Measurements from ENCODE around the gene TOR4A. TPM values are rescaled to one million over a fixed set of nuclear protein-coding genes. Genes with fewer than 3 reads are reported as not detected.
A peak's percentile ranks its signal among the peaks of the same experiment; 100 is the strongest.

The TOR4A gene
- polyA plus RNA-seq (2013, experiment 1 of 2): 3.1 TPM
- polyA plus RNA-seq (2013, experiment 2 of 2): 3.0 TPM

DNA sequence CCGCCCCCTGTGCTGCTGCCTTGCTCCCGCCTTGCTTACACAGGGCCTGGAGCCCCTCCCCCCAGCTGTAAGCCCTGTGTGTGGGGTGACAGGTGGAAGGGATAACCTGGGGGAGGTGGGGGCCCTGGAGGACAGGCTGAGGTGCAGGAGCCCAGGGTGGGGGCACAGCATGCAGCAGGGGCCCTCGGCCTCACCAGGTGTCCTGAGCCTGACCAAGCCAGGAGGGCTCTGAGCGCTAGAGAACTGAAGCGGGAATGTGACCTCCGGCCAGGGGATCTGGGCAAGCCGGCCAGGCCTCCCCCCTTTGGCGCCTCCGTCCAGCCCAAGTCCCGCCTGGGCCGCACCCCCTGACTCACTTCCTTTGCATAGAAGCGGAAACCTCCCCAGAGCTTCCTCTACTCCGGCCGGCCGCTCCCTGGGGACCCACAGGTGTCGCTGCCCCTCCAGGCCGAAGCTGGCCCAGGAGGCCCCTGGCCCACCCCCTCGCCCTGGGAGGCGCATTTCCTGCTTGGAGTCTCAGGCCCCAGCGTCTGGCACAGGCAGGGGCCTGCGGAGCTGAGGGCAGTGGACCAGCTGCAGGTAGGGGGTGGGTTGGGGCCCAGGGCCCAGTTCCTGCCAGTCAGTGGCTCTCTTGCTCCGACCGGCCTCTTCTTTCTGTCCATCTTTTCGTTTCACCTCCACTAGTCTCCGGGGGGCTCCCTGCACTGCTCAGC is at the start of gene TOR4A:
TSS of gene TOR4A (plus strand) at position 398 of the 713 bp plus-strand sequence. CDS start 964 bp downstream, outside the sequence.
- Histone ChIP-seq H2BK120ac (ENCODE audit: low read depth, low read length) (peak within 1 kb of the TSS; percentile 94), H3K4me1 (ENCODE audit: control insufficient read depth in 2 of 2, insufficient read depth in 1 of 2, low read depth in 1 of 2, low read length in 2 of 2) (peaks cover 11 to 23% of the 10 kb centered on the region in 2 donors), H4K8ac (ENCODE audit: low read depth, low read length) (peak within 1 kb of the TSS; percentile 82), H2AFZ (ENCODE audit: low read length) (no peak within 1 kb of the TSS), H3K4me2 (ENCODE audit: insufficient read depth, low read length, poor library complexity, severe bottlenecking) (peak within 1 kb of the TSS; percentile 57), H3K23ac (ENCODE audit: low read depth, low read length, poor library complexity) (peak within 1 kb of the TSS; percentile 99), H3K4ac (ENCODE audit: low read length) (peak within 1 kb of the TSS; percentile 66), H2AK5ac (ENCODE audit: low read depth, low read length) (peak within 1 kb of the TSS; percentile 97), H3K79me1 (ENCODE audit: low read depth, low read length) (peaks cover 7% of the 10 kb centered on the region), H3K9me3 (replicated peaks in 1 of 2; ENCODE audit: control insufficient read depth in 2 of 2, insufficient read depth in 1 of 2, low read depth in 1 of 2, low read length in 2 of 2) (peaks cover 3 to 12% of the 10 kb centered on the region in 2 donors), H3K9ac (ENCODE audit: low read depth, low read length, poor library complexity) (peak within 1 kb of the TSS; percentile 77), H2BK15ac (ENCODE audit: low read length) (peak within 1 kb of the TSS; percentile 96), H3K27ac (replicated peaks; ENCODE audit: low read length) (peak within 1 kb of the TSS; percentile 59), H3K18ac (ENCODE audit: low read length) (peak within 1 kb of the TSS; percentile 93), H4K91ac (ENCODE audit: low read depth, low read length, poor library complexity) (no peak within 1 kb of the TSS), H2BK12ac (ENCODE audit: low read length) (peak within 1 kb of the TSS; percentile 73), H3K4me3 (ENCODE audit: low read length in 2 of 2) (peak within 1 kb of the TSS in 1 of 2 donors; percentile 69), H3K36me3 (replicated peaks in 1 of 2; ENCODE audit: control insufficient read depth in 2 of 2, insufficient read depth in 2 of 2, low read length in 2 of 2) (peaks cover 16 to 19% of the 10 kb centered on the region in 2 donors), H3K27me3 (ENCODE audit: control insufficient read depth in 3 of 3, insufficient read depth in 3 of 3, low read depth in 1 of 3, low read length in 3 of 3) (peaks cover 0 to 39% (median 9%) of the 10 kb centered on the region in 3 experiments), H2BK5ac (ENCODE audit: low read length) (peak within 1 kb of the TSS; percentile 75), H3K14ac (ENCODE audit: low read length) (peak within 1 kb of the TSS; percentile 97)
- WGBS, 2 donors (ENCODE audit: extremely low coverage in 2 of 2, insufficient read length in 2 of 2, insufficient replicate concordance in 1 of 2): no CpG with 5 or more reads among the region's 25 CpGs
- DNase-seq (ENCODE audit: low spot score): no peak

DNA sequence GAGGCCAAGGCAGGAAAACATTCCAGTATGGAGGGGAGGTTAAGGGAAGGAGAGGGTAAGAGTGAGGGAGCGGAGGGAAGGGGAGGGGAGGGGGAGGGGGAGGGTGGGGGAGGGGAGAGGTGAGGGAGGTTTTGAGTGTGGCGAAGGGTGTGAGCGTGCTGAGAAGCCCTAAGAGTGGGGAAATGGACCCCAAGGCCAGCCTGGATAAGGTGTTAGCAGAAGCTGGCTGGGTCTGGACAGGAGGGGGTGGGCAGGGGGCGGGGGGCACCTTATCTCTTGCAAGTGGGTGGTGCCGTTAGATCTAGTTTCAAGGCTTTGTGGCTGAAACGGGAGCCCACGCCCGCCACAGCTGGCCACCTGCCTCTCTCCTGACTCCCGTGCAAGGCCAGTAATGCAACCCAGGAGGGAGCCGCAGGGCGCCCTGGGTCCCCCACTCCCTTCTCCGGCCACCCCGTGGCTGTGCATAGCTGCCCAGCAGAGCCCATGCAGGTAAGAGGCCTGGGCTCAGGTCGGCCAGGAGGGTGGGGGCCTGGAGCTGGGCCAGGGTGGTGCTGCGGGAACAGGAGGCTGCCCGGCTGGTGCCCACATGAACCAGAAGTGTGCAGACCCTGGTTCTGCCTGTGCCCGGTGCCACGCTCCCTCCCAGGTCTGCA is 49.5 kb upstream of the TOR4A start:
- Histone ChIP-seq H2AK5ac (ENCODE audit: low read depth, low read length) (peak overlapping the region; percentile 75), H3K79me1 (ENCODE audit: low read depth, low read length) (no peaks in the 10 kb centered on the region), H3K23ac (ENCODE audit: low read depth, low read length, poor library complexity) (no peak overlapping the region), H3K9me3 (replicated peaks in 1 of 2; ENCODE audit: control insufficient read depth in 2 of 2, insufficient read depth in 1 of 2, low read depth in 1 of 2, low read length in 2 of 2) (no peaks in the 10 kb centered on the region), H3K4me1 (ENCODE audit: control insufficient read depth in 2 of 2, insufficient read depth in 1 of 2, low read depth in 1 of 2, low read length in 2 of 2) (peaks cover 4 to 10% of the 10 kb centered on the region in 2 donors), H3K18ac (ENCODE audit: low read length) (no peak overlapping the region), H2BK5ac (ENCODE audit: low read length) (no peak overlapping the region), H2BK15ac (ENCODE audit: low read length) (no peak overlapping the region), H3K4ac (ENCODE audit: low read length) (no peak overlapping the region), H2BK12ac (ENCODE audit: low read length) (peak overlapping the region; percentile 10), H3K4me3 (ENCODE audit: low read length in 2 of 2) (no peak overlapping the region), H3K27ac (replicated peaks; ENCODE audit: low read length) (no peak overlapping the region), H3K4me2 (ENCODE audit: insufficient read depth, low read length, poor library complexity, severe bottlenecking) (no peak overlapping the region), H3K14ac (ENCODE audit: low read length) (peak overlapping the region; percentile 21), H3K9ac (ENCODE audit: low read depth, low read length, poor library complexity) (no peak overlapping the region), H2BK120ac (ENCODE audit: low read depth, low read length) (no peak overlapping the region), H2AFZ (ENCODE audit: low read length) (no peak overlapping the region), H3K27me3 (ENCODE audit: control insufficient read depth in 3 of 3, insufficient read depth in 3 of 3, low read depth in 1 of 3, low read length in 3 of 3) (peaks cover 0 to 7% (median under 1%) of the 10 kb centered on the region in 3 experiments), H4K91ac (ENCODE audit: low read depth, low read length, poor library complexity) (no peak overlapping the region), H4K8ac (ENCODE audit: low read depth, low read length) (no peak overlapping the region), H3K36me3 (replicated peaks in 1 of 2; ENCODE audit: control insufficient read depth in 2 of 2, insufficient read depth in 2 of 2, low read length in 2 of 2) (no peaks in the 10 kb centered on the region)
- no peak for DNase-seq (ENCODE audit: low spot score)
- WGBS, 2 donors (ENCODE audit: extremely low coverage in 2 of 2, insufficient read length in 2 of 2, insufficient replicate concordance in 1 of 2): no CpG with 5 or more reads among the region's 18 CpGs

DNA sequence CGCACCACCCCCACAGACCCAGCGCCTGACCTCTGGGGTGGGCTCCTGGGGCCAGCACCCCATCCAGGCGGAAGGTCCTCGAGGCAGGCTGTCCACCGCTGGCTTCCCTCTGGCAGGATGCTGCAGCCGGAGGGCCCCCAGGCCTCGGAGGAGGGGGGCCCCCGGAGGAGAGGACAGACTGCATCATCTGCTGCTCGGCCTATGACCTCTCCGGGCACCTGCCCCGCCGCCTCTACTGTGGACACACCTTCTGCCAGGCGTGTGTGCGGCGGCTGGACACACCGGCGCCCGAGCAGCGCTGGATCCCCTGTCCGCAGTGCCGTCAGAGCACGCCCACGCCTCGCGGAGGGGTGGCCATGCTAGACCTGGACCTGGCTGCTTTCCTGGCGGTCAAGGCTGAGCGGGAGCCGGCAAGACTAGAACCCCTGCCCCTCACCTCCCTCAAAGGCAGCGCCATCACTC is 49.0 kb upstream of the TOR4A start:
- Histone ChIP-seq H3K27me3 (ENCODE audit: control insufficient read depth in 3 of 3, insufficient read depth in 3 of 3, low read depth in 1 of 3, low read length in 3 of 3) (peaks cover 0 to 7% (median 0%) of the 10 kb centered on the region in 3 experiments), H3K27ac (replicated peaks; ENCODE audit: low read length) (no peak overlapping the region), H3K9me3 (replicated peaks in 1 of 2; ENCODE audit: control insufficient read depth in 2 of 2, insufficient read depth in 1 of 2, low read depth in 1 of 2, low read length in 2 of 2) (no peaks in the 10 kb centered on the region), H3K4me2 (ENCODE audit: insufficient read depth, low read length, poor library complexity, severe bottlenecking) (peak overlapping the region; percentile 2), H3K36me3 (replicated peaks in 1 of 2; ENCODE audit: control insufficient read depth in 2 of 2, insufficient read depth in 2 of 2, low read length in 2 of 2) (no peaks in the 10 kb centered on the region), H2BK120ac (ENCODE audit: low read depth, low read length) (no peak overlapping the region), H4K8ac (ENCODE audit: low read depth, low read length) (no peak overlapping the region), H3K79me1 (ENCODE audit: low read depth, low read length) (no peaks in the 10 kb centered on the region), H2BK5ac (ENCODE audit: low read length) (no peak overlapping the region), H2AFZ (ENCODE audit: low read length) (no peak overlapping the region), H3K4me1 (ENCODE audit: control insufficient read depth in 2 of 2, insufficient read depth in 1 of 2, low read depth in 1 of 2, low read length in 2 of 2) (peaks cover 2 to 9% of the 10 kb centered on the region in 2 donors), H3K9ac (ENCODE audit: low read depth, low read length, poor library complexity) (no peak overlapping the region), H2BK12ac (ENCODE audit: low read length) (no peak overlapping the region), H3K23ac (ENCODE audit: low read depth, low read length, poor library complexity) (peak overlapping the region; percentile 93), H3K4ac (ENCODE audit: low read length) (peak overlapping the region; percentile 23), H3K4me3 (ENCODE audit: low read length in 2 of 2) (no peak overlapping the region), H3K18ac (ENCODE audit: low read length) (peak overlapping the region; percentile 38), H3K14ac (ENCODE audit: low read length) (peak overlapping the region; percentile 21), H2AK5ac (ENCODE audit: low read depth, low read length) (peak overlapping the region; percentile 75), H4K91ac (ENCODE audit: low read depth, low read length, poor library complexity) (no peak overlapping the region), H2BK15ac (ENCODE audit: low read length) (no peak overlapping the region)
- no peak for DNase-seq (ENCODE audit: low spot score)
- no CpG with 5 or more reads among the region's 29 CpGs for WGBS, 2 donors (ENCODE audit: extremely low coverage in 2 of 2, insufficient read length in 2 of 2, insufficient replicate concordance in 1 of 2)
